Sigmoid colon (tissue), 7 donors: Measurements from ENCODE around the gene RASA4B. TPM values are rescaled to one million over a fixed set of nuclear protein-coding genes. Genes with fewer than 3 reads are reported as not detected.
A peak's percentile ranks its signal among the peaks of the same experiment; 100 is the strongest.
"Not testable (repeated sequence)": the region's sequence is repeated elsewhere in the genome, so short reads cannot be mapped to it uniquely, and the experiment has no call there.

Source experiments
- DNase-seq: peaks from one replicate; pipeline ENCODE4 v3.0.0-alpha.2; 2019
- H3K27ac ChIP-seq, 4 donors: fragments of 200-600 bp; sonication (generic); one replicate each; pipeline ENCODE4 v1.5.1; 2016 to 2019; ENCODE audit warnings: mild to moderate bottlenecking in 1 of 4
- H3K27me3 ChIP-seq, 3 donors: fragments of 200-600 bp; sonication (generic); one replicate each; pipeline ENCODE4 v1.5.1; 2019; ENCODE audit warnings: mild to moderate bottlenecking in 1 of 3
- H3K36me3 ChIP-seq, 4 donors: fragments of 200-600 bp; sonication (generic); one replicate each; pipeline ENCODE4 v1.5.1; 2016 to 2019
- H3K4me1 ChIP-seq, 4 donors: fragments of 200-600 bp; sonication (generic); one replicate each; pipeline ENCODE4 v1.5.1; 2017 to 2019
- H3K4me3 ChIP-seq, 4 donors: fragments of 200-600 bp; sonication (generic); one replicate each; pipeline ENCODE4 v1.5.1; 2017 to 2019; ENCODE audit warnings: mild to moderate bottlenecking in 2 of 4, moderate library complexity in 1 of 4
- H3K9me3 ChIP-seq, 4 donors: fragments of 200-600 bp in 3 of 4; sonication (generic) in 3 of 4; one replicate each; pipeline versions ENCODE4 v1.5.1 to v1.6.1; 2013 to 2019
- EP300 ChIP-seq, 4 donors: sonication (generic); formaldehyde crosslinking; IDR thresholded peaks; one replicate each; pipeline ENCODE4 v1.6.1; 2017; ENCODE audit warnings: antibody characterized with exemption in 4 of 4
- POLR2A ChIP-seq, 2 donors: fragments of 450-650 bp; IDR thresholded peaks; one replicate each; pipeline ENCODE4 v1.6.1; 2016; ENCODE audit warnings: antibody characterized with exemption in 2 of 2, mild to moderate bottlenecking in 2 of 2, moderate library complexity in 2 of 2
- POLR2AphosphoS5 ChIP-seq, 4 donors: sonication (generic); formaldehyde crosslinking; IDR thresholded peaks; one replicate each; pipeline ENCODE4 v1.6.1; 2017; ENCODE audit warnings: antibody characterized with exemption in 4 of 4
- WGBS, 2 donors: extraction: QIAGEN DNeasy Blood & Tissue Kit; methylation state at CpG; one replicate each; pipeline ENCODE4 v1.1.7; 2013; 5-methylcytosine and 5-hydroxymethylcytosine counted together
- intact Hi-C: fragments of 100-400 bp; cut with DNase I; formaldehyde crosslinking; loops from one replicate; pipeline ENCODE4 v1.15.1; 2023
- polyA plus RNA-seq, 3 donors: library from polyadenylated mRNA; stranded (reverse); fragments of 200-250 nt; gene quantifications; one replicate each; pipeline ENCODE4 v1.2.3, GENCODE V29; 2013
- total RNA-seq, 4 donors: library from RNA; depleted of rRNA; stranded (reverse); fragments of >200 nt; gene quantifications; one replicate each; pipeline ENCODE4 v1.1.0, GENCODE V29; 2016
- TF ChIP-seq, protein P1 (sequence below), 4 experiments: fragments of 450-650 bp in 3 of 4; fragments of 200-600 bp in 1 of 4; IDR thresholded peaks; one replicate each; pipeline ENCODE4 v1.5.1; 2016 to 2019; ENCODE audit warnings: antibody characterized with exemption in 4 of 4, mild to moderate bottlenecking in 3 of 4, moderate library complexity in 2 of 4
- donor health status: healthy with polysubstance abuse.
- donor health status: Bipolar disorder and iron deficiency.
- donor health status: healthy.

The RASA4B gene
- total and polyA plus RNA-seq, 7 donors, result 2.5 to 39.1 (median 16.6) TPM

GRCh38 chr7:102479982-102480637, 37.5 kb downstream of the RASA4B start:
- 3 to 9% methylated on average over 8 of the region's 11 CpGs for WGBS, 2 donors
- peak; percentile 61 for DNase-seq
- H3K27ac ChIP-seq, H3K9me3 ChIP-seq, H3K36me3 ChIP-seq, H3K4me1 ChIP-seq, H3K4me3 ChIP-seq, intact Hi-C loops, H3K27me3 ChIP-seq: not testable (repeated sequence)
- TF ChIP-seq, protein P1, sequence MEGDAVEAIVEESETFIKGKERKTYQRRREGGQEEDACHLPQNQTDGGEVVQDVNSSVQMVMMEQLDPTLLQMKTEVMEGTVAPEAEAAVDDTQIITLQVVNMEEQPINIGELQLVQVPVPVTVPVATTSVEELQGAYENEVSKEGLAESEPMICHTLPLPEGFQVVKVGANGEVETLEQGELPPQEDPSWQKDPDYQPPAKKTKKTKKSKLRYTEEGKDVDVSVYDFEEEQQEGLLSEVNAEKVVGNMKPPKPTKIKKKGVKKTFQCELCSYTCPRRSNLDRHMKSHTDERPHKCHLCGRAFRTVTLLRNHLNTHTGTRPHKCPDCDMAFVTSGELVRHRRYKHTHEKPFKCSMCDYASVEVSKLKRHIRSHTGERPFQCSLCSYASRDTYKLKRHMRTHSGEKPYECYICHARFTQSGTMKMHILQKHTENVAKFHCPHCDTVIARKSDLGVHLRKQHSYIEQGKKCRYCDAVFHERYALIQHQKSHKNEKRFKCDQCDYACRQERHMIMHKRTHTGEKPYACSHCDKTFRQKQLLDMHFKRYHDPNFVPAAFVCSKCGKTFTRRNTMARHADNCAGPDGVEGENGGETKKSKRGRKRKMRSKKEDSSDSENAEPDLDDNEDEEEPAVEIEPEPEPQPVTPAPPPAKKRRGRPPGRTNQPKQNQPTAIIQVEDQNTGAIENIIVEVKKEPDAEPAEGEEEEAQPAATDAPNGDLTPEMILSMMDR (IDR thresholded peaks at IDR 0.05), result peak in 2 of 4 experiments; percentile 37 to 59

DNA sequence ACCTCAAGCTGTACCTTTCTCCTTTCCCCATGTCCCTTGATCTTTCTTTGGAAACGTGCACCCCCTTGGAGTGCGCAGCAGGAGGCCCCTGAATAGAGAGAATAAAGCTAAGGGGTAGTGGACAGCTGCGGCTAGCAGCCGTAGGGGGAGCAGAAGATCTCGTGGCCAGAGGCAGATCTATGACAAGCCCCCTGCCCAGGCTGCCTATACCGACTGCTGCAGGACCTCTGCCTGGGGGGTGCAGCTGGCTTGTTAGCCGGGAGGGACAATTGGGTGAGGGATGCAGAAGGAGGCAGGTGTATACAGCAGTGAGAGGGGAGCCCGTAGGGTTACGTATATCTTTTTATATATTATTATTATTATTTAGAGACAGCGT, 38.4 kb downstream of the RASA4B start:
- WGBS, 2 donors, result 0% methylated on average over 2 of the region's 10 CpGs
- H3K27ac ChIP-seq, intact Hi-C loops, DNase-seq, H3K27me3 ChIP-seq, H3K9me3 ChIP-seq, H3K4me1 ChIP-seq, H3K36me3 ChIP-seq, H3K4me3 ChIP-seq: not testable (repeated sequence)

DNA sequence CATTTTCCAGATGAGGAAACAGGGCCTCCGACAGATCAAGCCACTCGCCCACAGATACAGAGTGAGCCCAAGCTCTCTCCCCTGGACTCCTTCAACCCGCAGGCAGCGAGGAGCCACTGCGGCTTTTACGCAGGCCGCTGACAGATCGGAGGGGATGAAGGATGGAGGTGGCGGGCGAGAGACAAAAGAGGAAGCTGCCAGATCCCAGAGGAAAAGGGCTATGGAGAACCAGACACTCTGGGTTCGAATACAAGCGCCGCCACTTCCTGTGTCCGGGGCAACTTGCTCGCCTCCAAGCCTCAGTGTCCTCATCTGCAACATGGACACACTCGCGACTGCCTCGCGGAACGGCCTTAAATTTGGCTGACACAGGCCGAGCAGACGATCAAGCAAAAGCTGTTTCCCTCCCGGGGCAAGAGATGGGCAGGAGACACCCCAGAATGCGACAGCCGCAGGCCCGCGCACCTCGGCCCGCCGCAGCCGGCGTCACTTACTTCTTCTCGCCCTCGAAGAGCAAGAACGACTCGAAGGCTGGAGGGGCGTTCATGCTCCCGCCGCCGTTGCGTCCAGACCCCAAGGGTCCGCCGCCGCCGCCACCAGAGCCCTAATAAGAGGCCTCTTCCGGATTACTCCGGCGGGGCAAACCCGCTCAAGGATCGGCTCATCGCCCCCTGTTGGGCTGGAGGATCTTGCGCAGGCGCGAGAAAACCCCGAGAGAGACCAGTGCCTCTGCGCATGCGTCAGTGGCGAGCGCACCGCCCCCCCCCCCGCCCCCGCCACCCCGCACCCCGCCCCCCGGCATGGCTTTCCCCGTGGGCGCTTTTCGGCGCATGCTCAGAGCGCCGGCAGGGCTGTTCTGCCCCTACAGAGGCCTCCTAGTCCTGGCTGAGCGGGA, 39.0 kb downstream of the RASA4B start, which contains the start of gene POLR2J:
TSS of gene POLR2J (minus strand) at position 609 of the 895 bp plus-strand sequence. CDS start at position 547, 62 bp downstream.
- TF ChIP-seq, protein P1 (IDR thresholded peaks at IDR 0.05), result peak in 2 of 4 experiments; percentile 24 to 33
- peak in 2 of 4 donors; percentile 33 to 80 for TF ChIP-seq POLR2AphosphoS5 (IDR thresholded peaks at IDR 0.05)
- 0 to 1% methylated on average over 58 to 59 of the region's 72 CpGs for WGBS, 2 donors
- H3K9me3 ChIP-seq, H3K36me3 ChIP-seq, H3K4me1 ChIP-seq, H3K27me3 ChIP-seq, intact Hi-C loops: not testable (repeated sequence)
- Histone ChIP-seq H3K4me3 (peak within 1 kb of the TSS; percentile 43 to 57 (median 53)), H3K27ac (peak within 1 kb of the TSS in 3 of 4 donors; percentile 61 to 80 (median 70))
- peak; percentile 96 for DNase-seq

DNA sequence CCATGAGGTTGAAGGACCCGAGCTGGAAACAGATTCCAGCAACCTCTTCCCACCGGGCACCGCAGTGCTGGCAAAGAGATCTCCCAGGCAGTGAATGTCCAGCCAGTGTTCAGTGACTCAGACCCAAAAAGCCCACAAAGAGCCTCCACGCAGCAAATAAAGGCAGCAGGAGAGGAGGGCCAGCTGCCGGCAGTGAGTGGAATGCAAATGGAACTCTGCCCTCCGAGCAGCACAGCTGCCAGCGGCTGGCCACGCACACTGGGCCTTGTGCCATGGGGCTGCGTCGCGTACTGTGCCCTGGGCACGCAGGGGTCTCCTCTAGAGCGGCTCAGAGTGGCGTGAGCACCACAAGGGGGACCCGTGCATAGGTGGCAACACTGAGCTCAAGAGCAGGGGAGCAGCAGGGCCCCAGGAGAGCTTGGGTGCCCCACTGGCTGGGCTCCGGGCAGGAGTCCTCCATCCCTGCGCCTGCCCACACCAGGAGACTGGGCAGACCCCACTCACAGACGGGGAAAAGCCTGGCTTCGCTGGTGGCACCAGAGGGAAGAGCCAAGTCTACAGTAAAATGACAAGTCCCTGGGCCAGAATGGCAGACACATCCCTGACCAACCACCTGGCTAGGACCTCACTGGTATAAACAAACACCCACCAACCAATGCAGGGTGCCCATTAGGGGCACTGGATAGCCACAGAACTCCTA, 42.7 kb downstream of the RASA4B start:
- H3K27me3 ChIP-seq, H3K9me3 ChIP-seq, H3K27ac ChIP-seq, H3K4me3 ChIP-seq, H3K4me1 ChIP-seq, intact Hi-C loops: not testable (repeated sequence)
- 85 to 86% methylated on average over 12 to 16 of the region's 19 CpGs for WGBS, 2 donors
- DNase-seq, result peak; percentile 21
- H3K36me3 ChIP-seq, result peaks cover 0 to 37% (median 9%) of the 10 kb centered on the region in 4 donors

- H3K27me3 ChIP-seq, H3K9me3 ChIP-seq, H3K4me1 ChIP-seq, H3K27ac ChIP-seq, H3K4me3 ChIP-seq, intact Hi-C loops: not testable (repeated sequence)
- WGBS, 2 donors, result 89 to 90% methylated on average over 12 to 14 of the region's 14 CpGs
- H3K36me3 ChIP-seq, result peaks cover 0 to 42% (median 9%) of the 10 kb centered on the region in 4 donors
- peak; percentile 12 for DNase-seq
Observed at GRCh38 chr7:102474116-102474515, 43.5 kb downstream of the RASA4B start.

DNA sequence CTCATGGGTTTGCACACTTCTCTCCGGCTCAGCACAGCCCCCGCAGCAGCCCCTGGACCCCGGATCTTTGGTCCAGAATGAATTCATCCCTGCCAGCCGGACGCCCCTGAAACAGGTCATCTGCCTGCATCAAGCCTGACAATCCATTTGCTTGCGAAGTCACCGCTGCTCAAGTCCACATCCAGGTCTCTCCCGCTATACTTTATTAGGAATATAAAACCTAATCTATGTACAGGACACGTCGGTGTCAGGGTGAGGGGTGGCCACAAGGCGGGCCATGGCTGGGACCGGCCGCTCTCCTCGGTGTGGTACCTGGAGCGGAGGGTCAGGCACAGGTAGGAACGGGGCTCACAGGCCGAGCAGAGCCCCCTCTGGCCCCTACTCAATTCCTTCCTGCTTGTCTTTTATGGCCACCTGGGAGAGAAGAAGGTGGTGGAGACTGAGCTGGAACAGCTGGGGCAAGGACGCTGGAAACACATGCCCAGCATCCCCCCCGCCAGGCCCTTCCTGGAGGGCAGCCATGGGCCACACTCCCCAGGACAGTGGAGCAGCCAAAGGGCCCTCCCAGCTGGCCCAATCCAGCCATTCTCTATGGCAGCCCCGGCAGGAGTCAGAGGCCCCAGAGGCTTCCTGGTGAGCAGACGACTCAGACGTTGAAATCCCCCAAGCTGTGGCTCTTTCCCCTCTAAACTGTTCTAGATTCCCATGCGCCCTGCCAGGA, 44.1 kb downstream of the RASA4B start:
- H3K4me1 ChIP-seq, result no peaks in the 10 kb centered on the region
- no peak overlapping the region for H3K27ac ChIP-seq
- WGBS, 2 donors, result 85 to 88% methylated on average over 23 of the region's 23 CpGs
- H3K36me3 ChIP-seq, result peaks cover 0 to 48% (median 9%) of the 10 kb centered on the region in 4 donors
- H3K9me3 ChIP-seq, result no peaks in the 10 kb centered on the region
- DNase-seq, result peak; percentile 62
- intact Hi-C loops, result no loop called here
- H3K4me3 ChIP-seq, result no peak overlapping the region
- H3K27me3 ChIP-seq, result no peaks in the 10 kb centered on the region
- no peak for TF ChIP-seq EP300 (IDR thresholded peaks at IDR 0.05)
- TF ChIP-seq POLR2AphosphoS5 (IDR thresholded peaks at IDR 0.05), result no peak
- TF ChIP-seq POLR2A (IDR thresholded peaks at IDR 0.05), result no peak
- TF ChIP-seq, protein P1 (IDR thresholded peaks at IDR 0.05), result no peak
